ENCODE measurements around the gene CSNK1G1.

Gene CSNK1G1

GRCh38 chr15:64149893-64150578 is 205.9 kb downstream of the CSNK1G1 start:
- no peak for TF ChIP-seq CTCF (conservative IDR thresholded peaks at IDR 0.05; ENCODE audit: low read depth, low read length)
- Histone ChIP-seq H3K27ac (no peak overlapping the region), H3K4me2 (no peak overlapping the region), H3K79me2 (ENCODE audit: insufficient read depth, low read depth) (no peaks in the 10 kb centered on the region), H3K36me3 (ENCODE audit: insufficient read depth) (no peaks in the 10 kb centered on the region), H3K4me3 (IDR thresholded peaks at IDR 0.05; ENCODE audit: insufficient read depth, low read depth, low read length) (no peak overlapping the region), H2AFZ (ENCODE audit: low read depth) (no peak overlapping the region), H3K4me1 (ENCODE audit: low read depth, poor library complexity, severe bottlenecking) (peaks cover 24% of the 10 kb centered on the region), H3K9ac (no peak overlapping the region), H3K27me3 (ENCODE audit: insufficient read depth, low read depth) (peaks cover 8% of the 10 kb centered on the region), H4K20me1 (ENCODE audit: insufficient read depth) (no peaks in the 10 kb centered on the region)

GRCh38 chr15:64149424-64149823 is 206.5 kb downstream of the CSNK1G1 start:
- Histone ChIP-seq H3K4me2 (no peak overlapping the region), H3K4me3 (IDR thresholded peaks at IDR 0.05; ENCODE audit: insufficient read depth, low read depth, low read length) (no peak overlapping the region), H3K79me2 (ENCODE audit: insufficient read depth, low read depth) (no peaks in the 10 kb centered on the region), H3K27ac (no peak overlapping the region), H3K9ac (no peak overlapping the region), H3K27me3 (ENCODE audit: insufficient read depth, low read depth) (peaks cover 8% of the 10 kb centered on the region), H3K36me3 (ENCODE audit: insufficient read depth) (no peaks in the 10 kb centered on the region), H2AFZ (ENCODE audit: low read depth) (no peak overlapping the region), H4K20me1 (ENCODE audit: insufficient read depth) (no peaks in the 10 kb centered on the region), H3K4me1 (ENCODE audit: low read depth, poor library complexity, severe bottlenecking) (peaks cover 24% of the 10 kb centered on the region)
- TF ChIP-seq CTCF (conservative IDR thresholded peaks at IDR 0.05; ENCODE audit: low read depth, low read length), result peak; percentile 54

- TF ChIP-seq CTCF (conservative IDR thresholded peaks at IDR 0.05; ENCODE audit: low read depth, low read length), result no peak
- no peaks in the 10 kb centered on the region for H3K79me2 ChIP-seq (ENCODE audit: insufficient read depth, low read depth)
These were observed 207.4 kb downstream of the CSNK1G1 start for GRCh38 chr15:64148581-64148980.

GRCh38 chr15:64148168-64148567 is 207.8 kb downstream of the CSNK1G1 start:
- H3K27me3 ChIP-seq (ENCODE audit: insufficient read depth, low read depth), result peaks cover 8% of the 10 kb centered on the region
- H3K4me1 ChIP-seq (ENCODE audit: low read depth, poor library complexity, severe bottlenecking), result peaks cover 21% of the 10 kb centered on the region
- H2AFZ ChIP-seq (ENCODE audit: low read depth), result no peak overlapping the region
- TF ChIP-seq CTCF (conservative IDR thresholded peaks at IDR 0.05; ENCODE audit: low read depth, low read length), result no peak
- no peaks in the 10 kb centered on the region for H3K36me3 ChIP-seq (ENCODE audit: insufficient read depth)
- H3K27ac ChIP-seq, result no peak overlapping the region
- no peaks in the 10 kb centered on the region for H3K79me2 ChIP-seq (ENCODE audit: insufficient read depth, low read depth)
- no peak overlapping the region for H3K4me3 ChIP-seq (IDR thresholded peaks at IDR 0.05; ENCODE audit: insufficient read depth, low read depth, low read length)
- no peak overlapping the region for H3K4me2 ChIP-seq
- no peaks in the 10 kb centered on the region for H4K20me1 ChIP-seq (ENCODE audit: insufficient read depth)
- no peak overlapping the region for H3K9ac ChIP-seq

More at GRCh38 chr15:64148581-64148980, 207.4 kb downstream of the CSNK1G1 start:
- H2AFZ ChIP-seq (ENCODE audit: low read depth), result no peak overlapping the region
- H3K9ac ChIP-seq, result no peak overlapping the region
- H4K20me1 ChIP-seq (ENCODE audit: insufficient read depth), result no peaks in the 10 kb centered on the region
- H3K4me3 ChIP-seq (IDR thresholded peaks at IDR 0.05; ENCODE audit: insufficient read depth, low read depth, low read length), result no peak overlapping the region
- peaks cover 8% of the 10 kb centered on the region for H3K27me3 ChIP-seq (ENCODE audit: insufficient read depth, low read depth)
- no peaks in the 10 kb centered on the region for H3K36me3 ChIP-seq (ENCODE audit: insufficient read depth)
- no peak overlapping the region for H3K27ac ChIP-seq
- H3K4me1 ChIP-seq (ENCODE audit: low read depth, poor library complexity, severe bottlenecking), result peaks cover 24% of the 10 kb centered on the region
- H3K4me2 ChIP-seq, result no peak overlapping the region

Measured in KMS-11 (cell line).